H1 (cell line): Measurements from ENCODE around the gene TEX51. TPM values are rescaled to one million over a fixed set of nuclear protein-coding genes. Genes with fewer than 3 reads are reported as not detected.

Experiments used
- CTCF ChIA-PET: fragments of 300-600 bp; sonication (Branson Sonifier 250); formaldehyde crosslinking; loops from one replicate; lab custom pipeline; 2021; ENCODE audit not compliant: partially characterized antibody; lab: Charles Lee
- POLR2A ChIA-PET: fragments of 300-600 bp; sonication (Branson Sonifier 250); formaldehyde crosslinking; loops from one replicate; lab custom pipeline; 2021; ENCODE audit warnings: inconsistent platforms; ENCODE audit not compliant: partially characterized antibody; lab: Charles Lee
- DNase-seq, 2 experiments: peaks; one replicate each; pipeline versions ENCODE4 v3.0.0 to v3.0.0-alpha.2; 2010 to 2022; ENCODE audit warnings: low spot score in 2 of 2, low read depth in 1 of 2, mixed read lengths in 1 of 2
- FAIRE-seq: peaks from 2 replicates; lab custom pipeline; 2011; peaks lifted over from hg19 to GRCh38; lab: Jason Lieb, UNC
- H2AFZ ChIP-seq: 2 replicates; pipeline ENCODE4 v1.8.1; 2012; ENCODE audit warnings: low read length, inconsistent platforms
- H2AK5ac ChIP-seq: 2 replicates; pipeline ENCODE4 v1.6.1; 2013; ENCODE audit warnings: low read depth, low read length
- H2BK120ac ChIP-seq: replicated peaks from 2 replicates; pipeline ENCODE3; 2013; ENCODE audit warnings: low read depth, low read length, inconsistent platforms
- H2BK12ac ChIP-seq: 2 replicates; pipeline ENCODE4 v1.6.1; 2013; ENCODE audit warnings: low read depth, low read length
- H2BK15ac ChIP-seq: 2 replicates; pipeline ENCODE4 v1.6.1; 2013; ENCODE audit warnings: low read length
- H2BK20ac ChIP-seq: 2 replicates; pipeline ENCODE4 v1.6.1; 2013; ENCODE audit warnings: low read length
- H2BK5ac ChIP-seq: 2 replicates; pipeline ENCODE4 v1.6.1; 2013; ENCODE audit warnings: low read depth, low read length
- H3K14ac ChIP-seq: 2 replicates; pipeline ENCODE4 v1.6.1; 2013; ENCODE audit warnings: inconsistent platforms; ENCODE audit not compliant: insufficient read length
- H3K18ac ChIP-seq: 2 replicates; pipeline ENCODE4 v1.6.1; 2013; ENCODE audit warnings: low read length; ENCODE audit errors: extremely low read depth
- H3K23ac ChIP-seq: 2 replicates; pipeline ENCODE4 v1.6.1; 2013; ENCODE audit warnings: inconsistent platforms; ENCODE audit not compliant: insufficient read length
- H3K23me2 ChIP-seq: 2 replicates; pipeline ENCODE4 v1.6.1; 2013; ENCODE audit warnings: low read depth, low read length
- H3K27ac ChIP-seq: 2 replicates; pipeline ENCODE4 v1.6.1; 2011; ENCODE audit warnings: low read depth, low read length, inconsistent platforms
- H3K27me3 ChIP-seq, 4 experiments: replicated peaks in 1 of 4; 1 replicate in 1 of 4; 2 replicates in 3 of 4; pipeline versions ENCODE4 v1.6.1 to v1.8.1; 2011 to 2013; ENCODE audit warnings: low read length in 3 of 4, mild to moderate bottlenecking in 3 of 4, inconsistent platforms in 2 of 4, mixed read lengths in 2 of 4, moderate library complexity in 1 of 4; ENCODE audit not compliant: control insufficient read depth in 3 of 4, insufficient read depth in 3 of 4; ENCODE audit errors: extremely low read depth in 1 of 4
- H3K36me3 ChIP-seq, 4 experiments: 2 replicates each; pipeline versions ENCODE4 v1.6.1 to v1.8.1; 2011 to 2013; ENCODE audit warnings: mild to moderate bottlenecking in 4 of 4, low read length in 3 of 4, moderate library complexity in 2 of 4, control low read depth in 1 of 4, inconsistent platforms in 1 of 4; ENCODE audit not compliant: insufficient read depth in 4 of 4, control insufficient read depth in 2 of 4
- H3K4ac ChIP-seq: replicated peaks from 2 replicates; pipeline ENCODE3; 2013; ENCODE audit warnings: low read length, low read depth, mixed read lengths, inconsistent platforms; ENCODE audit not compliant: insufficient read length
- H3K4me1 ChIP-seq, 4 experiments: replicated peaks in 1 of 4; 1 replicate in 1 of 4; 2 replicates in 3 of 4; pipeline versions ENCODE4 v1.6.1 to v1.8.1; 2011 to 2013; ENCODE audit warnings: low read length in 3 of 4, inconsistent platforms in 2 of 4, mixed read lengths in 1 of 4; ENCODE audit not compliant: insufficient read depth in 4 of 4, control insufficient read depth in 3 of 4
- H3K4me2 ChIP-seq, 2 experiments: 2 replicates each; pipeline versions ENCODE4 v1.6.1 to v1.8.1; 2011 to 2013; ENCODE audit warnings: low read depth in 2 of 2, low read length in 2 of 2, control low read depth in 1 of 2, inconsistent platforms in 1 of 2, mild to moderate bottlenecking in 1 of 2; ENCODE audit not compliant: insufficient read depth in 1 of 2
- H3K4me3 ChIP-seq, 4 experiments: fragments of 200-600, 300-600 bp in 1 of 4; sonication (generic), shearing (Covaris generic), sonication (Bioruptor Twin) in 1 of 4; 2 replicates each; pipeline versions ENCODE4 v1.5.1 to v1.8.1; 2011 to 2016; ENCODE audit warnings: low read length in 4 of 4, low read depth in 3 of 4, control low read depth in 2 of 4, inconsistent platforms in 2 of 4, mild to moderate bottlenecking in 2 of 4, mixed read lengths in 1 of 4, moderate library complexity in 1 of 4; ENCODE audit not compliant: insufficient read depth in 2 of 4; ENCODE audit errors: extremely low read depth in 1 of 4
- H3K56ac ChIP-seq: replicated peaks from 2 replicates; pipeline ENCODE3; 2013; ENCODE audit warnings: low read depth, mild to moderate bottlenecking, mixed read lengths, low read length, inconsistent platforms; ENCODE audit not compliant: insufficient read length
- H3K79me1 ChIP-seq: 2 replicates; pipeline ENCODE4 v1.6.1; 2013; ENCODE audit warnings: low read depth, low read length, control low read depth
- H3K79me2 ChIP-seq, 2 experiments: 2 replicates each; pipeline versions ENCODE4 v1.6.1 to v1.8.1; 2012 to 2013; ENCODE audit warnings: low read length in 2 of 2, mild to moderate bottlenecking in 2 of 2, inconsistent platforms in 1 of 2; ENCODE audit not compliant: insufficient read depth in 2 of 2, control insufficient read depth in 1 of 2
- H3K9ac ChIP-seq, 4 experiments: replicated peaks in 1 of 4; 1 replicate in 1 of 4; 2 replicates in 3 of 4; pipeline versions ENCODE4 v1.6.1 to v1.8.1; 2011 to 2013; ENCODE audit warnings: low read depth in 3 of 4, low read length in 3 of 4, control low read depth in 2 of 4, mild to moderate bottlenecking in 2 of 4, moderate library complexity in 2 of 4, inconsistent platforms in 1 of 4; ENCODE audit errors: extremely low read depth in 1 of 4
- H3K9me3 ChIP-seq, 2 experiments: 2 replicates each; pipeline versions ENCODE4 v1.6.1 to v1.8.1; 2012 to 2013; ENCODE audit warnings: mild to moderate bottlenecking in 2 of 2, moderate library complexity in 2 of 2, control low read depth in 1 of 2, inconsistent platforms in 1 of 2, low read depth in 1 of 2, low read length in 1 of 2, mixed read lengths in 1 of 2; ENCODE audit not compliant: insufficient read depth in 2 of 2
- H4K20me1 ChIP-seq, 2 experiments: replicated peaks in 1 of 2; 2 replicates each; pipeline versions ENCODE3 to v1.8.1; 2011 to 2013; ENCODE audit warnings: inconsistent platforms in 2 of 2, low read length in 2 of 2, mild to moderate bottlenecking in 1 of 2; ENCODE audit not compliant: insufficient read depth in 2 of 2, control insufficient read depth in 1 of 2
- H4K5ac ChIP-seq: 2 replicates; pipeline ENCODE4 v1.6.1; 2013; ENCODE audit warnings: low read length, low read depth, mixed read lengths, inconsistent platforms; ENCODE audit not compliant: insufficient read length
- H4K8ac ChIP-seq: 2 replicates; pipeline ENCODE4 v1.8.0; 2013; ENCODE audit warnings: mild to moderate bottlenecking, moderate library complexity, low read length, inconsistent platforms; ENCODE audit not compliant: insufficient read depth; ENCODE audit errors: extremely low read depth
- H4K91ac ChIP-seq: replicated peaks from 2 replicates; pipeline ENCODE3; 2013; ENCODE audit warnings: low read length, mixed read lengths, inconsistent platforms; ENCODE audit not compliant: insufficient read length
- NRF1 ChIP-seq: IDR thresholded peaks from 2 replicates; pipeline ENCODE4 v1.6.1; 2011; ENCODE audit warnings: mild to moderate bottlenecking, low read depth, low read length, improper control_type of control experiment
- WGBS, 2 experiments: shearing (Covaris generic) in 1 of 2; methylation state at CpG; one replicate each; pipeline versions ENCODE4 v1.1.6 to v1.1.7; 2013 to 2015; ENCODE audit warnings: low lambda C conversion rate in 2 of 2, mixed read lengths in 2 of 2, inconsistent platforms in 1 of 2, low coverage in 1 of 2, missing lambda C conversion rate in 1 of 2; ENCODE audit not compliant: insufficient replicate concordance in 2 of 2, insufficient coverage in 1 of 2, insufficient read length in 1 of 2; ENCODE audit errors: extremely low coverage in 1 of 2, missing lambda C conversion rate in 1 of 2; 5-methylcytosine and 5-hydroxymethylcytosine counted together
- polyA plus RNA-seq, 7 experiments: library from polyadenylated mRNA; depleted of rRNA in 3 of 7; stranded (reverse) in 5 of 7; unstranded in 2 of 7; fragments of >200 nt in 5 of 7; fragments of 200-250 nt in 2 of 7; gene quantifications; 1 replicate in 5 of 7; 2 replicates in 1 of 7; 4 replicates in 1 of 7; pipeline versions ENCODE4 v1.2.1 to v1.2.3, GENCODE V29; 2011 to 2013; ENCODE audit warnings: missing spikeins in 2 of 7, mixed read lengths in 2 of 7
- total RNA-seq: library from RNA; stranded (reverse); fragmentation: NEBNext Ultra II Directional; extraction: Animal tissue kit (Norgen Biotek cat#: 25700); gene quantifications from 2 replicates; pipeline ENCODE4 v1.2.1, GENCODE V29; 2021
- TF ChIP-seq, protein P1 (sequence below): IDR thresholded peaks from 2 replicates; pipeline ENCODE4 v1.6.1; 2012; ENCODE audit warnings: low read length, inconsistent platforms

Gene TEX51
- total and polyA plus RNA-seq, 2 of the 8 experiments (the other 6 are each of a cell fraction or from before 2014, with no cell fraction given): not detected

DNA sequence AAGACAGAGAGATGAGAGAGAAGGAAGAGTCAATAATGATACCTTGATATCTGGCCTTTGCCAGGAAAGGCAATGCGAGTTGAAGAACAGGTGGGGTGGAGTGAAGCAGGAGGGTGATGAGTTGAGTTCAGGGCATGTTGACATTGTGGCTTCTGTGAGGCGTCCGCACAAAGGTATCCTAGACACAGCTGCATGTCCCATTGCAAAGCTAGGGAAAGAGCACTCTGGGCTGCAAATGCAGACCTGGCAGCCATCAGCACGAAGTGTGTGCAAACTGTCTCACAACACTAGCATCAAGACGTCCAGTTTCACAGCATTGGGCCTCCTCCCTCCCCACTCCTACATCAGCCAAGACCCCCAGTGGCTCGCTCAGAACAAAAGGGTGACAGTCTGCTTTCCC lies 36.1 kb downstream of the TEX51 start:
- no peak for FAIRE-seq
- TF ChIP-seq NRF1: no peak
- TF ChIP-seq, protein P1, sequence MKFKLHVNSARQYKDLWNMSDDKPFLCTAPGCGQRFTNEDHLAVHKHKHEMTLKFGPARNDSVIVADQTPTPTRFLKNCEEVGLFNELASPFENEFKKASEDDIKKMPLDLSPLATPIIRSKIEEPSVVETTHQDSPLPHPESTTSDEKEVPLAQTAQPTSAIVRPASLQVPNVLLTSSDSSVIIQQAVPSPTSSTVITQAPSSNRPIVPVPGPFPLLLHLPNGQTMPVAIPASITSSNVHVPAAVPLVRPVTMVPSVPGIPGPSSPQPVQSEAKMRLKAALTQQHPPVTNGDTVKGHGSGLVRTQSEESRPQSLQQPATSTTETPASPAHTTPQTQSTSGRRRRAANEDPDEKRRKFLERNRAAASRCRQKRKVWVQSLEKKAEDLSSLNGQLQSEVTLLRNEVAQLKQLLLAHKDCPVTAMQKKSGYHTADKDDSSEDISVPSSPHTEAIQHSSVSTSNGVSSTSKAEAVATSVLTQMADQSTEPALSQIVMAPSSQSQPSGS: no peak
- DNase-seq: no peak
- Histone ChIP-seq H3K4ac (no peak overlapping the region), H4K20me1 (no peaks in the 10 kb centered on the region), H3K23me2 (no peaks in the 10 kb centered on the region), H2BK15ac (no peak overlapping the region), H2AK5ac (no peak overlapping the region), H4K8ac (no peak overlapping the region; the same call in 1 of the 2 replicates), H2BK120ac (no peak overlapping the region), H3K79me1 (no peaks in the 10 kb centered on the region), H3K9ac (no peak overlapping the region), H3K4me3 (no peak overlapping the region), H2BK12ac (no peak overlapping the region), H3K14ac (no peak overlapping the region), H3K4me2 (no peak overlapping the region), H2BK5ac (no peak overlapping the region), H3K56ac (no peak overlapping the region), H2AFZ (no peak overlapping the region), H3K27ac (no peak overlapping the region), H2BK20ac (no peak overlapping the region), H3K9me3 (peaks cover under 1 to 1% of the 10 kb centered on the region in 2 experiments; a peak in 1 of 4 replicates), H3K36me3 (no peaks in the 10 kb centered on the region), H3K23ac (no peak overlapping the region), H4K5ac (no peak overlapping the region), H4K91ac (no peak overlapping the region), H3K79me2 (no peaks in the 10 kb centered on the region), H3K4me1 (peaks cover 0 to 6% (median 1%) of the 10 kb centered on the region in 4 experiments; a peak in 2 of 7 replicates), H3K18ac (no peak overlapping the region), H3K27me3 (peaks cover 0 to 9% (median 6%) of the 10 kb centered on the region in 4 experiments; a peak in 6 of 7 replicates)
- 94% methylated on average over 6 of the region's 6 CpGs; no CpG with 5 or more reads in 1 of the 2 experiments for WGBS, 2 experiments
- ChIA-PET POLR2A (no interaction called here), CTCF (interaction anchor here (1.2 to 1.7 kb wide), 2 partner anchors 48 to 116 kb away, joined by 3 to 4 read pairs; no protein-coding TSS in a partner anchor)
